ENCODE results near the gene TAF5L. TPM values are rescaled to one million over a fixed set of nuclear protein-coding genes. Genes with fewer than 3 reads are reported as not detected.

Gene TAF5L
- total RNA-seq, 1 donor from 2014 or later, result 8.5 TPM

- Histone ChIP-seq H4K20me1 (ENCODE audit: low read depth) (peaks cover 14% of the 10 kb centered on the region), H3K27me3 (no peaks in the 10 kb centered on the region), H3K9ac (no peak overlapping the region), H3F3A (ENCODE audit: low read depth) (no peaks in the 10 kb centered on the region), H3K79me2 (ENCODE audit: low read depth) (peaks cover 31% of the 10 kb centered on the region), H3K4me2 (no peak overlapping the region), H3K4me1 (peaks cover 4% of the 10 kb centered on the region), H3K27ac (no peak overlapping the region), H3K9me3 (ENCODE audit: low read depth) (no peaks in the 10 kb centered on the region), H3K4me3 (no peak overlapping the region), H2AFZ (replicated peaks) (no peak overlapping the region), H3K36me3 (peaks cover 2% of the 10 kb centered on the region)
- peaks cover 26% of the 10 kb centered on the region for H3K36me3 Mint-ChIP-seq
- H3K27ac Mint-ChIP-seq, result no peak overlapping the region
- no peaks in the 10 kb centered on the region for H3K9me3 Mint-ChIP-seq
- DNase-seq (ENCODE audit: low spot score), result no peak
- no peaks in the 10 kb centered on the region for H3K4me1 Mint-ChIP-seq
- no peaks in the 10 kb centered on the region for H3K27me3 Mint-ChIP-seq (ENCODE audit: insufficient read depth, low read depth)
- H3K4me3 Mint-ChIP-seq, result no peak overlapping the region
- TF ChIP-seq CTCF (IDR thresholded peaks at IDR 0.05) (no peak), EZH2 (IDR thresholded peaks at IDR 0.05) (no peak), EZH2phosphoT487 (IDR thresholded peaks at IDR 0.05) (no peak)
Measured at GRCh38 chr1:229642970-229643369, 17.0 kb upstream of the TAF5L start.

- Histone ChIP-seq H3K36me3 (no peaks in the 10 kb centered on the region), H3K9ac (no peak overlapping the region), H3K4me1 (peaks cover 4% of the 10 kb centered on the region), H3K79me2 (ENCODE audit: low read depth) (peaks cover 31% of the 10 kb centered on the region), H3K4me2 (no peak overlapping the region), H3K27ac (no peak overlapping the region), H3K4me3 (no peak overlapping the region), H4K20me1 (ENCODE audit: low read depth) (peaks cover 14% of the 10 kb centered on the region), H3K27me3 (no peaks in the 10 kb centered on the region), H3K9me3 (ENCODE audit: low read depth) (no peaks in the 10 kb centered on the region), H2AFZ (replicated peaks) (no peak overlapping the region), H3F3A (ENCODE audit: low read depth) (no peaks in the 10 kb centered on the region)
- Mint-ChIP-seq H3K27ac (no peak overlapping the region), H3K4me1 (no peaks in the 10 kb centered on the region), H3K27me3 (ENCODE audit: insufficient read depth, low read depth) (no peaks in the 10 kb centered on the region), H3K9me3 (no peaks in the 10 kb centered on the region), H3K4me3 (no peak overlapping the region), H3K36me3 (peaks cover 29% of the 10 kb centered on the region)
- DNase-seq (ENCODE audit: low spot score), result no peak
- TF ChIP-seq EZH2 (IDR thresholded peaks at IDR 0.05) (no peak), EZH2phosphoT487 (IDR thresholded peaks at IDR 0.05) (no peak), CTCF (IDR thresholded peaks at IDR 0.05) (no peak)
Measured at GRCh38 chr1:229642376-229642775, 16.5 kb upstream of the TAF5L start.

GRCh38 chr1:229641306-229641705, 15.4 kb upstream of the TAF5L start:
- Mint-ChIP-seq H3K4me3 (no peak overlapping the region), H3K27me3 (ENCODE audit: insufficient read depth, low read depth) (no peaks in the 10 kb centered on the region), H3K36me3 (peaks cover 30% of the 10 kb centered on the region), H3K27ac (no peak overlapping the region), H3K9me3 (no peaks in the 10 kb centered on the region), H3K4me1 (no peaks in the 10 kb centered on the region)
- peaks cover 31% of the 10 kb centered on the region for H3K79me2 ChIP-seq (ENCODE audit: low read depth)
- no peak overlapping the region for H3K4me3 ChIP-seq
- no peak for DNase-seq (ENCODE audit: low spot score)
- no peak overlapping the region for H3K9ac ChIP-seq
- H3F3A ChIP-seq (ENCODE audit: low read depth), result no peaks in the 10 kb centered on the region
- no peaks in the 10 kb centered on the region for H3K9me3 ChIP-seq (ENCODE audit: low read depth)
- TF ChIP-seq CTCF (IDR thresholded peaks at IDR 0.05), result no peak
- TF ChIP-seq EZH2phosphoT487 (IDR thresholded peaks at IDR 0.05), result no peak
- TF ChIP-seq EZH2 (IDR thresholded peaks at IDR 0.05), result no peak
- no peak overlapping the region for H3K27ac ChIP-seq
- no peak overlapping the region for H3K4me2 ChIP-seq
- H3K36me3 ChIP-seq, result no peaks in the 10 kb centered on the region
- H3K27me3 ChIP-seq, result no peaks in the 10 kb centered on the region
- peaks cover 14% of the 10 kb centered on the region for H4K20me1 ChIP-seq (ENCODE audit: low read depth)
- H3K4me1 ChIP-seq, result peaks cover 4% of the 10 kb centered on the region
- H2AFZ ChIP-seq (replicated peaks), result no peak overlapping the region
